Measurements from ENCODE around the gene TMEM61. TPM values are rescaled to one million over a fixed set of nuclear protein-coding genes. Genes with fewer than 3 reads are reported as not detected.

Gene TMEM61
- total and polyA plus RNA-seq, 11 donors, result 0.48 to 1.2 TPM; not detected in 9

- TF ChIP-seq, protein P1, sequence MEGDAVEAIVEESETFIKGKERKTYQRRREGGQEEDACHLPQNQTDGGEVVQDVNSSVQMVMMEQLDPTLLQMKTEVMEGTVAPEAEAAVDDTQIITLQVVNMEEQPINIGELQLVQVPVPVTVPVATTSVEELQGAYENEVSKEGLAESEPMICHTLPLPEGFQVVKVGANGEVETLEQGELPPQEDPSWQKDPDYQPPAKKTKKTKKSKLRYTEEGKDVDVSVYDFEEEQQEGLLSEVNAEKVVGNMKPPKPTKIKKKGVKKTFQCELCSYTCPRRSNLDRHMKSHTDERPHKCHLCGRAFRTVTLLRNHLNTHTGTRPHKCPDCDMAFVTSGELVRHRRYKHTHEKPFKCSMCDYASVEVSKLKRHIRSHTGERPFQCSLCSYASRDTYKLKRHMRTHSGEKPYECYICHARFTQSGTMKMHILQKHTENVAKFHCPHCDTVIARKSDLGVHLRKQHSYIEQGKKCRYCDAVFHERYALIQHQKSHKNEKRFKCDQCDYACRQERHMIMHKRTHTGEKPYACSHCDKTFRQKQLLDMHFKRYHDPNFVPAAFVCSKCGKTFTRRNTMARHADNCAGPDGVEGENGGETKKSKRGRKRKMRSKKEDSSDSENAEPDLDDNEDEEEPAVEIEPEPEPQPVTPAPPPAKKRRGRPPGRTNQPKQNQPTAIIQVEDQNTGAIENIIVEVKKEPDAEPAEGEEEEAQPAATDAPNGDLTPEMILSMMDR (IDR thresholded peaks at IDR 0.05), result no peak
- TF ChIP-seq POLR2A (IDR thresholded peaks at IDR 0.05), result no peak
- H3K4me3 ChIP-seq, result no peak overlapping the region
- DNase-seq, result no peak
- peaks cover 0 to 6% (median 0%) of the 10 kb centered on the region in 12 donors for H3K4me1 ChIP-seq
- H3K9me3 ChIP-seq, result no peaks in the 10 kb centered on the region
- H3K27ac ChIP-seq, result no peak overlapping the region
- H3K27me3 ChIP-seq, result peaks cover 0 to 11% (median 5%) of the 10 kb centered on the region in 9 donors
- ATAC-seq, result no peak
- intact Hi-C loops (cut with DNase I), result no loop called here
- 67 to 80% (median 74%) methylated on average over 3 to 4 of the region's 4 CpGs for WGBS, 4 donors
- no peaks in the 10 kb centered on the region for H3K36me3 ChIP-seq
These were observed 10.5 kb downstream of the TMEM61 start for GRCh38 chr1:54990916-54991315.

DNA sequence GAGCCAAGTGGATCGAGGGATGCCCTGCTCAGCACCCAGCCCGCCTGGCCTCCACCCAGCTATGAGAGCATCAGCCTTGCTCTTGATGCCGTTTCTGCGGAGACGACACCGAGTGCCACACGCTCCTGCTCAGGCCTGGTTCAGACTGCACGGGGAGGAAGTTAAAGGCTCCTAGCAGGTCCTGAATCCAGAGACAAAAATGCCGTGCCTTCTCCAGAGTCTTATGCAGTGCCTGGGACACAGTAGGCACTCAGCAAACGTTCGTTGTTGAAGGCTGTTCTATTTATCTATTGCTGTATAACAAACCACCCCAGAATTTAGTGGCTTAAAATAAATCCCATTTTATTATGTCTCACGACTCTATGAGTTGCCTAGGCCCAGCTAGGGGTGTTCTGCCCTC lies 11.5 kb downstream of the TMEM61 start:
- WGBS, 4 donors, result 67 to 81% (median 72%) methylated on average over 6 to 12 of the region's 12 CpGs
- Histone ChIP-seq H3K27ac (no peak overlapping the region), H3K4me3 (no peak overlapping the region), H3K27me3 (peaks cover 2 to 17% (median 12%) of the 10 kb centered on the region in 9 donors), H3K9me3 (no peaks in the 10 kb centered on the region), H3K36me3 (no peaks in the 10 kb centered on the region), H3K4me1 (peaks cover 0 to 13% (median 3%) of the 10 kb centered on the region in 12 donors)
- DNase-seq (no peak), ATAC-seq (no peak)
- intact Hi-C loops (cut with DNase I), result no loop called here
- TF ChIP-seq, protein P1 (IDR thresholded peaks at IDR 0.05), result no peak
- TF ChIP-seq POLR2A (IDR thresholded peaks at IDR 0.05), result no peak

DNA sequence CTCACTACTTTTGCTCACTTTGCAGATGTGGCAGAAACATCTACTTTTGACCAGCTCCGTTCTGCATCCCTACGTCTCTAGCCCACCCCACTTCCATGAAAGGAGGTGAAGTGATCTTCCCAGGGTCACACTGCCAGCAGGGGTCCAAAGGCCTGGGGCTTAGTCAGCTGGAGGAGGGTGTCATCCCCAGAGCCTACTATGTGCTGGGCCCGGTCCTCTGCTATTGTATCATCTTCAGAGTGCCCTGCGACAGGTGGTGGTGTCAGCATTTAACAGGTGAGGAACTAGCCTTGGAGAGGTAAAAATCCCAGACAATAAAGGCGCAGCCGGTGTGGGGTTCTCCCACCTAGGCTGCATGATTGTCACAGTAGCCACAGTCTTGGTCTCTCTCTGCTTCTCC lies 12.7 kb downstream of the TMEM61 start:
- no peaks in the 10 kb centered on the region for H3K9me3 ChIP-seq
- TF ChIP-seq POLR2A (IDR thresholded peaks at IDR 0.05), result no peak
- TF ChIP-seq, protein P1 (IDR thresholded peaks at IDR 0.05), result no peak
- intact Hi-C loops (cut with DNase I), result no loop called here
- WGBS, 4 donors, result 93 to 97% (median 95%) methylated on average over 6 of the region's 6 CpGs
- peaks cover 0 to 15% (median 4%) of the 10 kb centered on the region in 12 donors for H3K4me1 ChIP-seq
- no peaks in the 10 kb centered on the region for H3K36me3 ChIP-seq
- H3K27ac ChIP-seq, result no peak overlapping the region
- no peak overlapping the region for H3K4me3 ChIP-seq
- no peak for ATAC-seq
- H3K27me3 ChIP-seq, result peaks cover 5 to 29% (median 23%) of the 10 kb centered on the region in 9 donors
- no peak for DNase-seq

GRCh38 chr1:54994355-54994990 lies 14.0 kb downstream of the TMEM61 start:
- Histone ChIP-seq H3K9me3 (no peaks in the 10 kb centered on the region), H3K4me3 (no peak overlapping the region), H3K27ac (no peak overlapping the region), H3K4me1 (peaks cover 0 to 15% (median 4%) of the 10 kb centered on the region in 12 donors), H3K36me3 (no peaks in the 10 kb centered on the region), H3K27me3 (peaks cover 5 to 39% (median 27%) of the 10 kb centered on the region in 9 donors)
- intact Hi-C loops (cut with DNase I), result loop anchor here in 1 of 10 donors (2.0 kb wide), 1 partner anchor 44 kb away; no protein-coding TSS in a partner anchor
- DNase-seq (no peak), ATAC-seq (no peak)
- no peak for TF ChIP-seq POLR2A (IDR thresholded peaks at IDR 0.05)
- TF ChIP-seq, protein P1 (IDR thresholded peaks at IDR 0.05), result no peak
- WGBS, 4 donors, result 69 to 85% (median 76%) methylated on average over 5 to 6 of the region's 6 CpGs
